H1 (cell line): ENCODE results near the gene VIT. TPM values are rescaled to one million over a fixed set of nuclear protein-coding genes. Genes with fewer than 3 reads are reported as not detected.

ENCODE experiments used
- CEBPB ChIP-seq: IDR thresholded peaks from 2 replicates; pipeline ENCODE4 v1.6.1; 2012; ENCODE audit warnings: low read depth, low read length
- CHD2 ChIP-seq: IDR thresholded peaks from 2 replicates; pipeline ENCODE4 v1.6.1; 2012; ENCODE audit warnings: low read length, improper control_type of control experiment
- JUN ChIP-seq: IDR thresholded peaks from 2 replicates; pipeline ENCODE4 v1.6.1; 2011; ENCODE audit warnings: low read depth, mild to moderate bottlenecking, improper control_type of control experiment, low read length
- MAX ChIP-seq: IDR thresholded peaks from 2 replicates; pipeline ENCODE4 v1.6.1; 2012; ENCODE audit warnings: inconsistent platforms
- RXRA ChIP-seq: IDR thresholded peaks from 2 replicates; pipeline ENCODE4 v1.6.1; 2011; ENCODE audit warnings: low read depth, mild to moderate bottlenecking, low read length, moderate library complexity; ENCODE audit not compliant: insufficient read depth
- SP1 ChIP-seq: IDR thresholded peaks from 2 replicates; pipeline ENCODE4 v1.6.1; 2011; ENCODE audit warnings: low read depth, low read length
- TAF1 ChIP-seq: IDR thresholded peaks from 2 replicates; pipeline ENCODE4 v1.6.1; 2011; ENCODE audit warnings: mild to moderate bottlenecking, low read depth, low read length
- TCF12 ChIP-seq: IDR thresholded peaks from 2 replicates; pipeline ENCODE4 v1.6.1; 2011; ENCODE audit warnings: low read depth, mild to moderate bottlenecking, low read length
- polyA plus RNA-seq, 7 experiments: library from polyadenylated mRNA; depleted of rRNA in 3 of 7; stranded (reverse) in 5 of 7; unstranded in 2 of 7; fragments of >200 nt in 5 of 7; fragments of 200-250 nt in 2 of 7; gene quantifications; 1 replicate in 5 of 7; 2 replicates in 1 of 7; 4 replicates in 1 of 7; pipeline versions ENCODE4 v1.2.1 to v1.2.3, GENCODE V29; 2011 to 2013; ENCODE audit warnings: missing spikeins in 2 of 7, mixed read lengths in 2 of 7
- total RNA-seq: library from RNA; stranded (reverse); fragmentation: NEBNext Ultra II Directional; extraction: Animal tissue kit (Norgen Biotek cat#: 25700); gene quantifications from 2 replicates; pipeline ENCODE4 v1.2.1, GENCODE V29; 2021

Gene VIT
- total and polyA plus RNA-seq, 2 of the 8 experiments (the other 6 are each of a cell fraction or from before 2014, with no cell fraction given) = 0.03 TPM; not detected in 1

GRCh38 chr2:36705326-36706020, 9.0 kb downstream of the VIT start (continued):
- TF ChIP-seq TAF1 = no peak
- TF ChIP-seq CEBPB = no peak
- no peak for TF ChIP-seq RXRA
- no peak for TF ChIP-seq SP1
- no peak for TF ChIP-seq TCF12
- no peak for TF ChIP-seq MAX
- TF ChIP-seq JUN = no peak
- no peak for TF ChIP-seq CHD2
- TF ChIP-seq, all 59 proteins: peak for 0
